C4-2B (cell line): ENCODE measurements around the gene BORCS5.

ENCODE experiments used
- CTCF ChIP-seq: fragments of 450-650 bp; conservative IDR thresholded peaks from 2 replicates; pipeline ENCODE4 v1.5.1; 2017; ENCODE audit warnings: mild to moderate bottlenecking
- ZFX ChIP-seq: fragments of 450-650 bp; IDR thresholded peaks from 2 replicates; pipeline ENCODE4 v1.6.1; 2017

DNA sequence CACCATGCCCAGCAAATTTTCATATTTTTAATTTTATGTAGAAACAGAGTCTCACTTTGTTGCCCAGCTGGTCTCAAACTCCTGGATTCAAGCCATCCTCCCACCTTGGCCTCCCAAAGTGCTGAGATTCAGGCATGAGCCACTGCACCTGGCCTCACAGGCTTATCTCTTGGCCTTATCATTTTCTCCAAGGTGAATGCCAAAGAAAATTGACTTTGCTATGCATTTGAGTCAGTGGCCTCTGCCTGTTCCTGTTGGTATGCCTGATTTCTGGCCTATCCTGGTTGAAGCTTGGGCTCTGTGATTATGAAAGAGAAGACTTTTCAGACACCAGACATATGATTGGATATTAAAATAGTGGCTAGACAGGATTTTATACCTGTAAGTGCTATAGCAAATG is 41.0 kb upstream of the BORCS5 start:
- TF ChIP-seq CTCF = no peak
- no peak for TF ChIP-seq ZFX
